ENCODE results near the gene FAM200C. TPM values are rescaled to one million over a fixed set of nuclear protein-coding genes. Genes with fewer than 3 reads are reported as not detected.

Gene FAM200C
- total RNA-seq, 3 donors from 2014 or later (not counting 1 experiment from before 2014, with no cell fraction given) = 0.28 to 0.57 (median 0.33) TPM

- Mint-ChIP-seq H3K4me1 (no peaks in the 10 kb centered on the region), H3K9me3 (no peaks in the 10 kb centered on the region), H3K4me3 (no peak overlapping the region), H3K27me3 (ENCODE audit: low read depth in 2 of 2) (peaks cover 38 to 71% of the 10 kb centered on the region in 2 donors), H3K36me3 (no peaks in the 10 kb centered on the region), H3K27ac (no peak overlapping the region)
- DNase-seq (no peak), ATAC-seq (no peak)
- Histone ChIP-seq H3K9me3 (ENCODE audit: control insufficient read depth, insufficient read depth, low read length) (no peaks in the 10 kb centered on the region), H3K27me3 (ENCODE audit: control insufficient read depth, insufficient read depth, low read length) (peaks cover 5% of the 10 kb centered on the region), H3K4me3 (ENCODE audit: low read length) (no peak overlapping the region), H3K27ac (ENCODE audit: low read length) (no peak overlapping the region), H3K4me1 (ENCODE audit: control insufficient read depth, insufficient read depth, low read length) (no peaks in the 10 kb centered on the region), H3K36me3 (ENCODE audit: control insufficient read depth, insufficient read depth, low read length) (no peaks in the 10 kb centered on the region)
- no peak for TF ChIP-seq CTCF (IDR thresholded peaks at IDR 0.05)
- intact Hi-C loops (cut with micrococcal nuclease) = no loop called here
Observed at GRCh38 chr5:160376416-160376815, 23.4 kb downstream of the FAM200C start.

GRCh38 chr5:160375701-160376100 lies 24.2 kb downstream of the FAM200C start:
- H3K27ac ChIP-seq (ENCODE audit: low read length) = no peak overlapping the region
- Mint-ChIP-seq H3K4me1 (no peaks in the 10 kb centered on the region), H3K27ac (no peak overlapping the region), H3K27me3 (ENCODE audit: low read depth in 2 of 2) (peaks cover 43 to 71% of the 10 kb centered on the region in 2 donors), H3K9me3 (no peaks in the 10 kb centered on the region), H3K4me3 (no peak overlapping the region), H3K36me3 (no peaks in the 10 kb centered on the region)
- no peaks in the 10 kb centered on the region for H3K9me3 ChIP-seq (ENCODE audit: control insufficient read depth, insufficient read depth, low read length)
- ATAC-seq = no peak
- H3K4me1 ChIP-seq (ENCODE audit: control insufficient read depth, insufficient read depth, low read length) = no peaks in the 10 kb centered on the region
- DNase-seq = no peak
- no peaks in the 10 kb centered on the region for H3K36me3 ChIP-seq (ENCODE audit: control insufficient read depth, insufficient read depth, low read length)
- no peak for TF ChIP-seq CTCF (IDR thresholded peaks at IDR 0.05)
- H3K4me3 ChIP-seq (ENCODE audit: low read length) = no peak overlapping the region
- 92% methylated on average over 2 of the region's 2 CpGs for WGBS (ENCODE audit: insufficient coverage)
- intact Hi-C loops (cut with micrococcal nuclease) = no loop called here
- peaks cover 10% of the 10 kb centered on the region for H3K27me3 ChIP-seq (ENCODE audit: control insufficient read depth, insufficient read depth, low read length)

- Mint-ChIP-seq H3K27ac (no peak overlapping the region), H3K4me1 (peaks cover 0 to 1% of the 10 kb centered on the region in 2 donors), H3K9me3 (no peaks in the 10 kb centered on the region), H3K4me3 (no peak overlapping the region), H3K27me3 (ENCODE audit: low read depth in 2 of 2) (peaks cover 45 to 75% of the 10 kb centered on the region in 2 donors), H3K36me3 (no peaks in the 10 kb centered on the region)
- H3K27me3 ChIP-seq (ENCODE audit: control insufficient read depth, insufficient read depth, low read length) = peaks cover 14% of the 10 kb centered on the region
- H3K27ac ChIP-seq (ENCODE audit: low read length) = no peak overlapping the region
- intact Hi-C loops (cut with micrococcal nuclease) = no loop called here
- H3K4me3 ChIP-seq (ENCODE audit: low read length) = no peak overlapping the region
- DNase-seq = no peak
- peaks cover 4% of the 10 kb centered on the region for H3K4me1 ChIP-seq (ENCODE audit: control insufficient read depth, insufficient read depth, low read length)
- H3K36me3 ChIP-seq (ENCODE audit: control insufficient read depth, insufficient read depth, low read length) = no peaks in the 10 kb centered on the region
- no peaks in the 10 kb centered on the region for H3K9me3 ChIP-seq (ENCODE audit: control insufficient read depth, insufficient read depth, low read length)
- no peak for ATAC-seq
- no peak for TF ChIP-seq CTCF (IDR thresholded peaks at IDR 0.05)
Observed at GRCh38 chr5:160375166-160375565, 24.7 kb downstream of the FAM200C start.

GRCh38 chr5:160371294-160371693 lies 28.6 kb downstream of the FAM200C start:
- Histone ChIP-seq H3K4me3 (ENCODE audit: low read length) (no peak overlapping the region), H3K27me3 (ENCODE audit: control insufficient read depth, insufficient read depth, low read length) (peaks cover 21% of the 10 kb centered on the region), H3K27ac (ENCODE audit: low read length) (no peak overlapping the region), H3K36me3 (ENCODE audit: control insufficient read depth, insufficient read depth, low read length) (no peaks in the 10 kb centered on the region), H3K9me3 (ENCODE audit: control insufficient read depth, insufficient read depth, low read length) (no peaks in the 10 kb centered on the region), H3K4me1 (ENCODE audit: control insufficient read depth, insufficient read depth, low read length) (peaks cover 7% of the 10 kb centered on the region)
- TF ChIP-seq CTCF (IDR thresholded peaks at IDR 0.05) = no peak
- ATAC-seq (no peak), DNase-seq (no peak)
- Mint-ChIP-seq H3K27ac (no peak overlapping the region), H3K9me3 (no peaks in the 10 kb centered on the region), H3K4me3 (no peak overlapping the region), H3K27me3 (ENCODE audit: low read depth in 2 of 2) (peaks cover 59 to 90% of the 10 kb centered on the region in 2 donors), H3K4me1 (peaks cover 8 to 9% of the 10 kb centered on the region in 2 donors), H3K36me3 (no peaks in the 10 kb centered on the region)
- intact Hi-C loops (cut with micrococcal nuclease) = no loop called here
